ENCODE data around the gene LRRC4C.

LRRC4C gene

DNA sequence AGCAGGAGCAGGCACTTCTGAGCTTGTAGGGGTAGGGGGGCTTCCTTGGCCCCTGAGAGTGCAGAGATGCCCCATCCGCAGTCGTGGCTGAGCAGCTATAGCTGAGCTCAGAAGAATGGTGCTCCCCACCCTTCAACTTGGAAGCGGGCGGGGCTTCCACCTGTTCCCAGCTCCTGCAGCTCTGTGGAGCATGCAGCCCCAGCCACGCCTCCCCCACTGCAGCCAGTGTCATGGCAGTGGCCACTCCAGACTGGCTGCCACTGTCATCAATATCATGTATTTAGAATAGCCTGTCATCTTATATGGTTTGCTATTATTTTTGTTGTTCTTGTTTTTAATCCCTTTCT, 213.1 kb downstream of the LRRC4C start:
- DNase-seq: no peak

DNA sequence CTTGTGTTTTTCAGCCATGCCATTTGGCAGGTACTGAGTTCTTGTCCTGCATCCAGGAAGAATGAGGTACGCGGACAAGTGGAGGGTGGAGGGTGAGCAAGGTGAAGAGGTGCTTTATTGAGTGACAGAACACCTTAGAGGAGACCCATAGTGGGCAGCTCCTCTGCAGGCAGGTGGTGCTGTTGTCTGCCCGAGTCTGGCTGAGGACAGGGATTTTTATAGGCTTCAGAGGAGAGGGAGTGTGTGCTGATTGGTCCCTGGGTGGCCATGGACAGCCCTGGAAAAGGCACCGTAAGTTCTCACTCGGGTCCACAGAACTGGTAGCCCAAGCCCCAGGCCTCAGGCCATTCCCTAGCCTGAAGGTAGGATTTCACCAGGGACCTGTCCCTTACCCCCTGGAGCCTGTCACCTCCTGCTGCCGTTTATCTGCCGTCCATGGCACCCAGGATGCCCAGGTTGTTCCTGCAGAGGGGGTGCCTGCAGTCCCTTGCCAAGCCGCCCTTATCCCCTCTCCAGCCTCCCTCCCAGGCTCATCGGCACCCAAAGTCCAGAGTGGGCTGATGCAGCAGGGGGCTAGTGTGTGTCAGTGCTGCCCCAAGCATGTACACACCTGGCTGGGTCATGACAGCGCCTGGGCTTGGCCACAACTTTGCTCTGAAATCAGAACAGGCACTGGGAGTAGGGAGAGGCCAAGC, 213.6 kb downstream of the LRRC4C start:
- no peak for DNase-seq

DNA sequence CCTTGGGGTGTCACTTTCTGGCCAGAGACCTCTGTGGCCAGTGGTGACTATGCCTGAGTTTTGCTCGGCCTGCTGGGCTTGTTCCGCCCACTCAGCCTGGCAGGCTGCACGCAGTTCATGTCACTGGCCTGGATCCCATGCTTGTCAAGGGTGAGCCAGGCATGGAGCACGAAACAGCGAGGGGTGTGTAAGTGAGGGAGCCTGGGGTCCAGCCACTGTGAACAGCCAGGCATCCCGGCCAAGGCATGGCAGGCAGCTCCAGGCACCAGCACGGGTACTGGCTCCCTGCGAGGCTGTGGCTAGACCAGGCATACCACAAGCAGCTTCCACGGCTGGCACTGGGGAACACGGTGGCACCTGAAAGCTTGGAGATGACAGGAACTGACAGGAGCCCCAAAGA, 214.3 kb downstream of the LRRC4C start:
- DNase-seq: no peak

DNA sequence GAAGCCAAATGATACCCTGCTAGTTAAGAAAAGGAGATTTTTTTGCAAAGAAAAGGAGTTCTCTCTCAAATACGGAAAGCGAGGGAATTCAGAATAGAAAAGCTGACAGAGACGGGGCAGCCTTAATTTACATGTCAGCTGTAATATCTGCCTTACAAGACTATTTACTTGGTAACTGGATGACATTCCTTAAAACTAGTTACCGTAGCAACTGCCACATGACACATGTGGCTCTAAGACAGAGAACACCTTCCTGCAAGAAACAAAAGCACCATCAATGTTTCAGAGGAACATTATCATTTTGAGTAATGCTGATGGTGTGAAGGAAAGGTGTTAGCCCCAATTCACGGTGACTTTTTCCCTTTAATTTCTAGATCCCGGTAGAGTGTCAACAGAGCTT, 222.1 kb downstream of the LRRC4C start:
- DNase-seq: no peak

DNA sequence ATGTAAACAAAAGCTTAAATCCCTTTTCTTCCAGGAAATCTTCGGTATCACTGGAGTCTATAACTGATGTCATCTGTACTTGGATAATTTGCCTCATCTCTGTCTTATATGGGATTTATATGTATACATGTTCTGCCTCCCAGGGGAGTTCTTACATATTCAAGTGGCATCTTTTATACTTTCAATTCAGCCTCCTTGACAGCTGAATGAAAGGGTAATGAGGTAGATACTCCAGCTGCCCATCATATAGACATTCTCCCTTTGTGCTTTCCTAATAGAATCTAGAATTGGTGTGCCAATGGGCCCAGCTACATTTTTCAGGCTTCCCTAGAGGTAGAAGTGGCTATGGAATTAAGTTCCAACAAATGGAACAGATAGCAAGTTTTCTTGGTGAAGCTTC, 223.8 kb downstream of the LRRC4C start:
- DNase-seq: no peak

DNA sequence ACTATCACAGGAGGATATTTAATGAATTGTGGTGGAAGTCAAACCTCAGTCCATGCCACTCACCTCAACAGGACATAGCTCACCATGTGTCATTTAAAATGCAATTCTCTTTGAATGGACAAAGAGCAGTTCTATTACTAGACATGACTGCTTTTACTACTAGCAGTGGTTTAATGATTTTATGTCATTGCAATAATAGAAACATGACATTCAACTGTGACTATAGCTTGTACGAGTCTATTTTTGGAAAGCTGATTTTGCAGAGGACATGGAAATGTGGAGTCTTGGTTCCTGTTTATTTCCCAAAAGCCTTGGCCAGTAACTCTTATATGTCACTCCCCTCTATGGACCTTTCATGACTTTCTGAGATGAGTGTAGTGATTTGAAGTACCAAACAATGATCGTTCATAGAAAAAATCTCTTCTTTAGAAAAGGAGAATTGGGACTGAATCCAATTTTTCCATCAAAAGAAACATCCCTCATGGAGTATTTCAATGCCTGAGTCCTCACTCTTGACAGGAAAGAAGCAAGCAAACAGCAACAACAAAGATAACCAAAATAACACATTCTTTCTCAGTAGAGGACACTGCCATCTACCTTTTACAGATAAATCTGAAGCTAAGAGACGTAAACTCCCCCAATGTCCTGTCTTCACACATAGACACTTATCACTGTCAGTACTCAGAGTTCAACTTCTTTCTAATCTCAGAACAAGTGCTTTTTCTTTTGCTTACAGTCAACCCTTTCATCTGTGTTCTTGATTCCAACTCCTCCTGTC, 233.4 kb downstream of the LRRC4C start:
- no peak for DNase-seq

DNA sequence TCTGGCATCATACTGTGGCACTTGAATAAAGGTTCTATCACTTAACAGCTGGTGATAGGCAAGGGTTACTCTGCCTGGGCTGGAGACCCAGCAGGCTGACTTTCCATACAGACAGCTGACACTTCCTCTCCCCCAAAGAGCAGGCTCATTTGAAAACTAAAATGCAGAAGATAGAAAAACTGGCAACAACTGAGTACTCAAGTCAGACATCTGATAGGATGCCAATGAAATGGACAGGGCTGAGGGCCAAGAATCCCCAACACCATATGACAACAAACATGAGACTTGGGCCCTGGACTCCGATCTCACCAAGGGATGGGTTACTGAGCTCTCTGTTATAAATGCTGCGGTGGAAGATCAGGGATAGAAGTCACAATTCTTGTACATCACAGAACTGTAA, 237.2 kb downstream of the LRRC4C start:
- DNase-seq: no peak

DNA sequence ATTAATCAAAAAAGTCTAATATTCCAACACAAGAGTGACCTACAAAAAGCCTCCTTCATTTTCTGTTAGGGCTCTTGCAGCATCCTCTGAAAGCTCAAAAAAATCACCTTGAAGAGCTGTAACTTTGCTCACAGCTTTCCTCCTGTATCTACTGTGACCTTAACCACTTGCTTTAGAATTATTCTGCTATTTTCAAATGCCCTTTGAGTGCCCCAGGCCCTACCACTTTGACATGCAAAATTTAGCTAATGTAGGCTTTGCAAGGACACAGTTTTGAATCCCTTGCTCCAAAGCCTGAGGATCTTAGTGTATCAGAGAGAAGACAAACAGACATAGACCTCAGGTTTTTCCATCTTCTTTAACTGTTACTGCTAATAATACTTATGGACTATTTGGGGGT, 253.1 kb downstream of the LRRC4C start:
- DNase-seq: no peak

DNA sequence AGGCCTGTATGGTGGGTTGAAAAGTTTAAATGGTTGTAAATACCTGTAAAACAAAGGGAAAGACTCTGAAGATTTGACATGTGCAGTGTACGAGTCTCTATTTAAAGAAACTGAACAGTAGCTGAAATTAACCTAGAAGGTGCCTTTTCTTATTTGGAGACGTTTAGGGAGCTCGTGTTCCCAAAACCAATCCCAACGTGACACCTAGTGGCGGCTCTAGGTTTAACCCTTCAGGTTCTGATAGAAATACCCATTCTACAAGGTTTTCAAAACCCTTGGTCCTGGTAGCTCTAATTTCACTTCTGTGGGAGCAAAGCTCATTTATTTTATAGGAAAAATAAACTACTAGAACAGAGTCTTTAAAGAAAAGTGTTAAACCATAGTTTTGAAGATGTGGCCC, 258.3 kb downstream of the LRRC4C start:
- no peak for DNase-seq

DNA sequence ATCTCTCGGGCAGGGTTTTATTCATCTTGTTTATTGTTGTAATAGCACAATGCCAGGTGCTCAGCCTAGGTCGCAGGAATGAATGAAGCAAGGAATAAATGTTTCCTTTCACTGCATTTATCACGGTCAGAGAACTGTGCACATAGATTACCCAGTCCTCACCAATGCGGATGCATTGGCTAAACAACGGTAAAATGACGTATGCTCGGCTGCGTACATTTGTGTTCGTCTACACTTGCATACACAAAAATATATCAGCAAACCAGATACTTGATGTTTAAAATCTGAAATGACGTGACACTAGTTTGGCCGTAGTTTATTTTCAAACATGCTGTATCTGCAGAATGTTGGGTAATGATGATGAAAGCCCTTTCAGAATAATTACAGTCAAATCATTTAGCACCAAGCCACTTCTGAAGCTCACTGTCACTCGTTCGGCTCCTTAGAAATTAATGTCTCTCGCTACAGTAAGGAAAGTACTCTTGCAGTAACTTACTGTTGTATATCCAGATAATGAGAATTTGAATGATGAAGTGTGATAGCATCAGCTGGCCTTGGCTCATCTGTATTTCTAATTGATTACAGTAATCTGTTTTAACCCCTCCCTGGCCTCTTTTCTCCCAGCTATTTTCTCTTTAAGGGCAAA, 268.9 kb downstream of the LRRC4C start:
- DNase-seq: no peak

DNA sequence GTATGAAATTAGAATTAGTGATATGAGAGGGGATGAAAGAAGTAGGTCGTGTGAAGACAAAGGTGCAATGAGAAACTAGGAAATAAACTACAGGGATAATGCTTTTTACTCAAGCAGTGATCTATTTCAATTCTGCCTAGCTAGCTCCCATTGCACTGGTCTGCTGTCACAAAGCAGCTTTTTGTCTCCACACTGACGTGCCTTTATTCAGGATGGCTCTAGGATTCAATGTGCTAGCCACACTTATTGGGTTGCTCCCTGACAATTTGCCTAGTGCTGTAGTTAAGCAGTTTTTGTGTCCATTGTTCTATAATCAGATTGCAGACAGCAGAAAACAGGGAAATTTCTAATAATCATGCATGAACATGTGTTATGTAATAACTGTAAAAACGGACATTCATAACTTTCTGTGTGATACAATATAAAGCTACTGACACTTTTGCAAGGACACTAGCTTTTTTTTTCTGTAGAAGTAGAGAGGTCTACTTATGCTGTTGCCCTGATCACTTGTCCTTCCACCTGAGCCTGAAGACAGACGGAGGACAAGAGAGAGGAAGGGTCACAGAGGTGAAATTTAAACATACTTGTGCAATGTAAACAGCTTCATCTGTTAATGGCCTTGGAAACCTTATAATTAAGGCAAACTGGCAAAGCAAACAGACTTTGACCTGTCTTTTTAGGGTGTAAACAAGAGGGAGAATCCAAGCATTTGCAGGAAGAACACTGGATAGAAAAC, 269.6 kb downstream of the LRRC4C start:
- DNase-seq: no peak

DNA sequence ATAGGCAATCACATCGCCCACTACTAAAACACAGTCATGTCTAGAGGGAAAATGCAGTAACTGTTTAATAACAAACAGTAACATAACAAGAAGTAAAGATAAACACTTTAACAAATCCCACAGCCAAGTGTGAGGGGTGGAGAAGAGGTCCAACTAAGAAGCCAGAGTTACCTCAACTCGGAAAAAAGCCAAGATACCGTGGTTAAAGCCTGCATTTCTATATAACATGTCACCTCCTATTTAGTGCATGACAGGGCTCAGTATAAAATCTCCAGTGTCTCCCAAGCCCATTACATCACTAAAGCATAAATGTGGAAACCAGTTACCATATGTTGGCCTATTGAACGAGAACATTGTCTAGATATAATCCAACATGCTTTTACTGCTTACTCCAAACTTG, 281.7 kb downstream of the LRRC4C start:
- no peak for DNase-seq

DNA sequence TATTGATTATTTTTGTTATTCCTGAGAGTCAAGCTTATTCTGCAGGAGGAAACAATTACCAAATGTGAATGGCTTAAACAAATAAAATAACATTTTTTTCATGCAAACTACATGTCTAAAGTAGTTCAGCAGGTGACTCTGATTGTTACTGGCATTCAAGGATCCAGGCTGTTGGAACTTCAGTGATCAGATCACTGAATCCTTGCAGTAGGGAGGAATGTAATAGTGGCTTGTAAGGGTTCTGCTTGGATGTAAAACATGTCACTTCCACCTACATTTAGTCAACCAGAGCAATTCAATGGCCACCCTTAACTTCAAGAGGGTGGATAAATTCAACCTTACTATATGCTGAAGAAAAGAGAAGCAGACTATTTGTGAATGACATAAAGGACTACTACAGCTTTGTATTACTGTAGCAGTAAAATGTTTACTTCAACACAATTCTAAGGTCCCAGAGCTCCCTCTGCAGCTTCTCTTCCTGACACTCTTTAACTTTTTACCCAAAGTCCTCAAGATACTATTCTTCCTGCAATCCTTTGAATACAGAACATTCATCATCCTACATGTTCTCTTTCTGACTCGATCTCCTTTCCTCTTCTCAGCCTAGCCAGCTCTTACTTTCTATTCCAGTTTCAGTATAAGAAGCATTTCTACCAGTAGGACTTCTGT, 284.0 kb downstream of the LRRC4C start:
- DNase-seq: no peak

DNA sequence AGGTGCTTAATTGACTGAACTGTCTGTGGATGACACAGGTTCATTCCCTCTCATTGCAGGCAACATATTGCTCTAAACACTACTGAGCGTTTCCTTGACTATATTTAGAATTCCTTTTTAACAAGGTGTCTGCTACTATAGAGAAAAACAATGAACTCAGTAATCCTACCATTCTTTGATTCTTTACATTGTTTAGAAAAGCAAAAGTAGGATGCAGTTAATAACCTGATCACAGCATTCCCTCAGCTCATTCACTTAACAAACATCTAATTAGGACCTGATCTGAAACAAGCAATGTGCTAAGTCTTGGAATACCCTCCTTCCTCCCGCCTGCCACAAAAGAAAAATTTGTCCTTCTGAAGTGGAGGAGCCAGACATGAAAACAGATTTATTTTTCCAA, 313.1 kb downstream of the LRRC4C start:
- DNase-seq: no peak

DNA sequence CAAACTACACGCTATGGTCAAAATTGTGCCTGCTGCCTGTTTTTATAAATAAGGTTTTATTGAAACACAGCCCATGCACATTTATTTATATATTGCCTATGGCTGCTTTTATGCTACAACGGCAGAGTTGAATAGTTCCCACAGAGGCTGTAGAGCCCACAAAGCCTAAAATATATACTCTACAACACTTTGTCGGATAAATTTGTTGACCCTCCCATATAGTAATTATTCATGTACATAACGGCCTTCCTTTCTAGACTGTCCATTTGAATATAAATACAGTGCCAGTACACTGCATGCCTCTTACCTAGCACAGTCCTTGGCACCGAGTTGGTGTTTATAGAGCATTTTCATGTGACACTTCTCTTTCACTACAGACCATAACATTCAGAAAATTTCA, 314.0 kb downstream of the LRRC4C start:
- no peak for DNase-seq

DNA sequence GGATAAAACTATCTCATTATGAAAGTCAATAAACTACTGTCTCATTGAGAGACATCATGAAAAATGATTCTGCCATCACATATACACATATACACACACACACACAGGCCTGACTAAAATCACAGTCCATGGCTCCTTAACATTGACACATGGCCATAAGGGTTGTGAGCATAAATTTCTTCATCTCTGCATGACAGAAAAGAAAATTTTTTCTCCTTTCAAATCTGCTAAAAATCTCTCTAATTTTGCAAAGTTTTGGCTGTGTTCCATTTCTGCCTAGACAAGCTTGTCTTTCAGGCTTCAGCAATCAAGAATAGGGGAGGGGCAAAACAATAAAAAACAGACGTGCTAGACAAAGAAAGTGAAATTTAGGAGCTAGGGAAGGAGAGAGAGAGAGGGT, 324.5 kb downstream of the LRRC4C start:
- no peak for DNase-seq

DNA sequence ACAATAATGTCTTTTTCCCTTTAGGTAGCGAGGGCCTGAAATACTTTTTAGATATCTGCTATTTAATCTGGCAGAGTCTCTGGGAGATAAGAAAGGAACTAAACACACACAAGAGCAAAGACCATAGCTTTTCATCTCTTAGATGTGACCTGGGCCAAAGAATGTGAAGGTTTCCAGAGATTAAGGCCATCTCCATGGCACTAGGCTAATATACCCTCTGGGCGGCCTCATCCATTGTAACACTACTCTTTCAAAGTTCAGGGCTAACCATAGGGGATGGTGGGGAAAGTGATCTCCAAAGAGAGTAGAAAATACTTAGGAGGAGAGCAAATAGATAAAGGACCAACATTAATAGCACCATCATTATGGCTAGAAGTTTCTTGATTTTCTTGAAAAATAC, 326.4 kb downstream of the LRRC4C start:
- no peak for DNase-seq

DNA sequence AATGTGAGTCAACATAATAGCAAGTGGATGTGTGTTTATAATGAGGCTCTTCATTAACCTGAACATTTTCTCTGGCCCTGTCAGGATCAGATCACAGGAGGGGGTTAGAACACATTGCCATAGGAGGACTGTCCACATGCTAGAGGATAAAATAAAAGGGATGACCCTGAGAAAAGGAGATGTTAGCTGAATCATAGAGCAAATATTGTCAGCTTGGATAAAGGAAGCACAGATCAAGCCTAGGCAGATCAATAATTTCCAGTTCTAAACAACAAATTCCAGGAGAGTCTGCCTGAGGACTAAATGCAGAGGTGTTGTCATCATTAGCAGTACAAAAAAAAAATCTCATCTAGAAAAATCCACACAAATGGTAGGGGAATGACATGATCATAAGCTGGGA, 337.9 kb downstream of the LRRC4C start:
- no peak for DNase-seq

DNA sequence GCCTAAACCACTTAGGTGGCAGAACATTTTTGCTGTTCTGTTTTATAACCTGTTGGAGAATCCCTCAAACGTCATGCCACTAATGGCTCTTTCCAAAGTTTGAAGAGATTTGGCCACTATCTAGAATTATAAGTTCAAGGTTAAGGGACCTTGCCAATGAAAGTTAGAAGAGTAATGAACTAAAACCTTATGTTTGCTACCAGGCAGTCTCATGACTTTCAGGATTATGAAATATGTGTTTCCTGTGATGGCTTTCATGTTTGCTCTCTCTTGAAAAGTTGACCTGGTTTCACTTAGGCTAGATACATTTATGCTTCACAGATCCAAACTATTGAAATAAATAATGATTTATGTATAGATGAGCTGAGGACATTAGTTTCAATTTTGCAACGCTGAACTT, 340.0 kb downstream of the LRRC4C start:
- DNase-seq: no peak

DNA sequence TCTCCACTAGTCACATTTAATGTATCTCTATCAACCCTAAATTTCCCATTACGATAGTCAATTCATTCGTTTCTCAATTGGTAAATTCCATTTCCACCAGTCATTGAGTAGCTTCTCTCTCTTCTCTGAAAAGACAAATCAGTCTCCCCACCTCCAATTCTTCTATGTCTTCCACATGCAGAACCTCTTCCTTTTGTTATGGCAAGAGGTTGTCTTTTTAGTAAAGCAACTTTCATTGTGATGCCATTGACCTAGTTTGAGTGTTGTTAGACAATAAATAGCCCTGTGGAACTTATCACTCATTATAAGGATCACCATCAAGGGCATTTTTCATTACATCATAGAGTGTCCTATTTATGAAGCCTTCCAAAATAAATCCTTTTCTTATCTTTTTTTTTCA, 340.9 kb downstream of the LRRC4C start:
- no peak for DNase-seq

DNA sequence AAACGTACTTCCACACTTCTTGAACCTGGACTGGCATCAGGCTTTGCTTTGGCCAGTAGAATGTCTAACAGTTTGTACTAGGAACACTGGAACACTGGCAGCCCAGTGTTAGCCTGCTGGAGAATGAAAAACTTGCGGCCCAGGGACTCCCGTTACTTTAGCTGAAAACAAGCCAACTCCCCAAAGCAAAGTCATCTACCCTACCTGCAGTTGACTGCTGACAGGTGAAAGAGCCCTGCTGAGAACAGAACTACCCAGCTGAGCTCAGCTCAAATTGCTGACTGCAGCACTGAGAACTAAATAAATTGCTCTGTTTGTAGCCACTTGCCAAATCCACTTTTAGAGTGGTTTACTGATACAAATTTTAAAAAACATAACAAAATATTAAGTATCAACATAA, 342.5 kb downstream of the LRRC4C start:
- no peak for DNase-seq

DNA sequence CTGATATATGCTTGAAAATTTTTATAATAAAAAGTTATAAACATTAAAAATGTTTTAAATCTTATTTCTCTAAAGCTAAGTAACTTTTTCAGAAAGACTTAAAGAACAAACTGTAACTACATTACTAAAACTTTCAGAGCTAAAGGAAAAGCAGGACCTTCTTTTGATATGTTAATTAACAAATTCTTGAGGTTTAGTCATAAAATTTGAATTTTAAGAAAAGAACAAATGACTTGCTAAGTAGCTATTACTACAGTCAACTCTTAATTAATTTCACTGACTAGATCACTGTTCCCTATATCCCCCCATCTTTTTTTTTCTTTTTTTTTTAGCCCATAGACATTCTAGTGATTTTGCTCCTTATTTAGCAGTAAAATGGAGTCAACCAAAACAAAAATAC, 344.4 kb downstream of the LRRC4C start:
- DNase-seq: no peak

DNA sequence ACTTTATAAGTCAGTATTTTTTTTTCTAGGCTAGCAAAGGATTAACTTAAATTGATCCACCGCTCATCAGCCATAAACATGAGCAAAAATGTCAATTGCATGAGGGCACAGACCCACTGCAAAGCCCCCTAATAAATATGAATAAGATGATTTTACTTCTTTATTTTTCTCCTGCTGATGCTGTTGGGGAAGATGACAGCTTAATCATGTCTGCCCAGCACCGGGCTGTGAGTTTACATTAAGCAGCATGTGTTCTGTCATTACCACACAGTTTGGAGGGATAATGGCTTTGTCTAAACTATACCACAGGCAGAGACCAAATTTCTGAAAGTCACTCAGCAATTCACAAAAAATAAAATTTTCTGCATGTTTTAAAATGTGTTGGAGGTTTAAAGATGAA, 346.3 kb downstream of the LRRC4C start:
- DNase-seq: no peak

Measured in activated CD8-positive, alpha-beta memory T cell treated with anti-CD3 and anti-CD28 coated beads, Interleukin-2, amount 50 U/mL, for 4 hours (primary cell).